NCI-H82 (cell line): ENCODE results near the gene GET3.

Source experiments
- DNase-seq: peaks from one replicate; lab custom pipeline; 2025; lab: John Stamatoyannopoulos, UW

GET3 gene

GRCh38 chr19:12752056-12752781 lies 14.9 kb downstream of the GET3 start:
- DNase-seq: no peak

DNA sequence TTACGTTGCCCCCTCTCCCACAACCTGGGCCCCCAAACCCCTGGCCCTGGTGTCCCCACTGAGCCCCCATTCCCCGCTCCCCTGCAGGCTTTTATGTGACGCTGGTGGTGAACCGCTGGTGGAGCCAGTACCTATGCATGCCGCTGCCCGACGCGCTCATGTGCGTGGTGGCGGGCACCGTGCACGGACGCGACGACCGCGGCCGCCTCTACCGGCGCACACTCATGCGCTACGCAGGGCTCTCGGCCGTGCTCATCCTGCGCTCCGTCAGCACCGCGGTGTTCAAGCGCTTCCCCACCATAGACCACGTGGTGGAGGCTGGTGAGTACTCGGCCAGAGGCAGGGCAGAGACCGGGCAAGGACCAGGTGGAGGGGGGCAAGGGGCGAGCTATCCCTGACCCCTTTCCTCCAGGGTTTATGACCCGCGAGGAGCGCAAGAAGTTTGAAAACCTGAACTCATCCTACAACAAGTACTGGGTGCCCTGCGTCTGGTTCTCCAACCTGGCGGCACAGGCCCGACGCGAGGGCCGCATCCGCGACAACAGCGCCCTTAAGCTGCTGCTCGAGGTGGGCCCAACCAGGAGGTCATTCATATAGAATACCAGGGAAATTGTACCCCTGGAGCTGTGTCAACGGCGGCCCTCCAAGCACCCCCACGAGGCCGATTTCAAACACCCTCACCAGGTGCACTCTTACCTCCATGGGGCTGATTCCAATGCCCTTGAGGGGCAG lies 17.3 kb downstream of the GET3 start:
- no peak for DNase-seq

DNA sequence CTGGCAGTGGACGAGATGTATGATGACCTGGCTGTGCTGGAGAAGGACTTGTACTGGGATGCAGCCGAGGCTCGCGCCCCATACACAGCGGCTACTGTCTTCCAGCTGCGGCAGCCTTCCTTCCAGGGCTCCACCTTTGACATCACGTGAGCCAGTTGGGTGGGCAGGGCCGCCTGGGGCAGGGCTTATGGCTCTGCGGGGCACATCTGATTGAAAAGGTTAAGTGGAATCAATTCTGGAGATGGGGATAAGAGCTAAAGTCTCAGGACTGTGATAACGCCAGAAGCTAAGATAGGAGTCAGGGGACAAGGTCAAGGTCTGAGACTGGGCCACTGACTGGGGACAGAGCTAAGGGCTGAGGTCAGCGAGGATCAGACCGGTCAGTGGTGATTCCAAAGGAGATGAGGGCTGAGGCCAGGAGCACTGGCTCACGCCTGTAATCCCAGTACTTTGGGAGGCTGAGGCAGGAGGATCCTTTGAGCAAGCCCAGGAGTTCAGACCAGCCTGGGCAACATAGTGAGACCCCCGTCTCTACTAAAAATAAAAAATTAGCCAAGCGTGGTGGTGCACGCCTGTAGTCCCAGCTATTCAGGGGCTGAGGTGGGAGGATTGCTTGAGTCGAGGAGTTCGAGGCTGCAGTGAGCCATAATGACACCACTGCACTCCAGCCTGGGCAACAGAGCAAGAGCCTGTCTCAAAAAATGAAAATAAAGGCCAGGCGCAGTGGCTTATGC lies 19.0 kb downstream of the GET3 start:
- no peak for DNase-seq

DNA sequence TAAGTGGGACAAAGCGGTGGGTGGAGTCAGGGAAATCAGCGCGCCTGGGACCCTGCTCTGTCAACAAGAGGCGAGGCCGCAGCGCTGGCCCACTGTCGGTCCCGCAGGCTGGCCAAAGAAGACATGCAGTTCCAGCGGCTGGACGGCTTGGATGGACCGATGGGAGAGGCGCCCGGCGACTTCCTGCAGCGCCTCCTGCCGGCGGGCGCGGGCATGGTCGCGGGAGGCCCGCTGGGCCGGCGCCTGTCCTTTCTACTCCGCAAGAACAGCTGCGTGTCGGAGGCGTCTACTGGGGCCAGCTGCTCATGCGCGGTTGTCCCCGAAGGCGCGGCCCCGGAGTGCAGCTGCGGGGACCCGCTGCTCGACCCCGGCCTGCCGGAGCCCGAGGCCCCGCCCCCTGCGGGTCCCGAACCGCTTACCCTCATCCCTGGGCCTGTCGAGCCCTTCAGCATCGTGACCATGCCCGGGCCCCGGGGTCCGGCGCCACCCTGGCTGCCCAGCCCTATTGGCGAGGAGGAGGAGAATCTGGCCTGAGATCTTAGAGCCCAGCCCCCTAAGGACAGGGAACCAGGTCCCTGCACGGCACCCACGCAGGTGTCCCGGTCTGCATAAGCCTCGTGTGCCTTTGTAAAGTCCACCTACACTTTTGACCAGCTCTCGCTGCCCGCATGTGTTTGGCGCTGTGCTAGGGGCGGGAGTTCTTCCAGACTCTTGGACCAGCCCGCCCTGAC lies 20.4 kb downstream of the GET3 start:
- DNase-seq: peak; percentile 95

- DNase-seq: no peak
Observed at GRCh38 chr19:12759686-12760085, 22.4 kb downstream of the GET3 start.

DNA sequence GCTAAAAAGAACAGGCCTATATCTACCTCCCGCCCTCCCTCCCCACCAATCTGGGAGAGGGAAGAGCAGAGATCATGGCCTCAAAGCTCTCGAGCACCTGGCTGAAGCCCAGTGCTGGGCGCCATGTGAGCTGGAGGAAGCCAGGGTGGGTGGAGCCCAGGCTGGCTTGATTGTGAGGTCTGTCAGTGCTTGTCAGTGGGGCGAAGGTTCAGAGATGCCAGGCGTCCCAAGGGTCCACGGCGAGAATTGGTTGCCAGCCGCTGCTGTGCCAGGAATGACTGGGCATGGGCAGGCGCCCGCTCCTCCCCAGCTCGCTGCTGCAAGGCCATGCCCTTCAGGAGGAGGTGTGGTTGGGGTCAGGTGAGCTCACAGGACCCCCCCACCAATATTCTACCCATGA lies 25.8 kb downstream of the GET3 start:
- no peak for DNase-seq

GRCh38 chr19:12764698-12765097 lies 27.4 kb downstream of the GET3 start:
- DNase-seq: no peak

DNA sequence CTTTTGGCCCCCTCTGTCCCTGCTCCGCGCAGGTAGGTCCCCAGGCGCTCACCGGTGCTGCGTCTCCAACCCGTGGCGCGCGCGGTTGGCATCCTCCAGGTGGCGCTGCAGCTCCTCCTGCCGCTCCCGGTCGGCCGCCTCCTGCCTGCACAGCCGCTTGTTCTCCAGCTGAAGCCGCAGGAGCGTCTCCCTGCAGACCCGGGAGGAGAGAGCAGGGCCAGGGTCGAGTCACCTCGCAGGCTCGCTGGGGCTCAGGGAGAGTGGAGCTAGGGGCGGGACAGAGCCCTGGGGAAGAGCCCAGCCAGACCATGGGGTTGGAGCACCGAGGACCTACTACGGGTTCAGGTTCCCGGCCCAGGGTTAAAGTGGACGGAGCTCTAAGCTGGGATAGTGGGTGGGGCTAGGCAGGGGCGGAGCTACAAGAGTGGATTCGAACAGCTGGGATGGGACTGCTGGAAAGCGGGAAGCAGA lies 28.8 kb downstream of the GET3 start:
- DNase-seq: no peak

GRCh38 chr19:12767150-12767549 lies 29.9 kb downstream of the GET3 start:
- DNase-seq: no peak

DNA sequence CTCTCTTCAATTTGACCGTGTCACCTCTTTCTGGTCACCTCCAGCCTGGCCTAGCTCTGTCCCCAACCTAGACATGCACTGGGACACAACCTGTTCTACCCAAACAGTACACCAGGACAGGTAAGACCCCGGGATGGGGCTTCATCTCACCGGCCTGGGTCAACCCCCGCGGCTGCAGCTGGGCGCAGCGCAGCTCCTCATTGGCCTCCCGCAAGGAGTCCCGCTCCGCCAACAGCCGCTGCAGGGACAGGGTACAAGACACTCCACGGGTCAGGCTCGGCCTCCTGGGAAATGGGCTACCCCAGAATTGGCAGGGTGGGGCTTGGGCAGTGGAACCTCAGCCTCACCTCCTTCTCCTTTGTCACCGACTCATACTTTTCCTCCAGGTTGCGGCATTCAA lies 30.4 kb downstream of the GET3 start:
- no peak for DNase-seq

GRCh38 chr19:12769689-12770088 lies 32.4 kb downstream of the GET3 start:
- DNase-seq: peak; percentile 98

- no peak for DNase-seq
Observed at GRCh38 chr19:12770922-12771321, 33.6 kb downstream of the GET3 start.

- no peak for DNase-seq
Observed at GRCh38 chr19:12772323-12772722, 35.0 kb downstream of the GET3 start.

GRCh38 chr19:12773571-12773970 lies 36.3 kb downstream of the GET3 start:
- peak; percentile 75 for DNase-seq

- peak; percentile 71 for DNase-seq
Observed at GRCh38 chr19:12774588-12775555, 37.6 kb downstream of the GET3 start, which contains the start of gene HOOK2. HOOK2 (minus strand) TSS chr19:12775552; CDS start chr19:12775449, 103 bp downstream.

DNA sequence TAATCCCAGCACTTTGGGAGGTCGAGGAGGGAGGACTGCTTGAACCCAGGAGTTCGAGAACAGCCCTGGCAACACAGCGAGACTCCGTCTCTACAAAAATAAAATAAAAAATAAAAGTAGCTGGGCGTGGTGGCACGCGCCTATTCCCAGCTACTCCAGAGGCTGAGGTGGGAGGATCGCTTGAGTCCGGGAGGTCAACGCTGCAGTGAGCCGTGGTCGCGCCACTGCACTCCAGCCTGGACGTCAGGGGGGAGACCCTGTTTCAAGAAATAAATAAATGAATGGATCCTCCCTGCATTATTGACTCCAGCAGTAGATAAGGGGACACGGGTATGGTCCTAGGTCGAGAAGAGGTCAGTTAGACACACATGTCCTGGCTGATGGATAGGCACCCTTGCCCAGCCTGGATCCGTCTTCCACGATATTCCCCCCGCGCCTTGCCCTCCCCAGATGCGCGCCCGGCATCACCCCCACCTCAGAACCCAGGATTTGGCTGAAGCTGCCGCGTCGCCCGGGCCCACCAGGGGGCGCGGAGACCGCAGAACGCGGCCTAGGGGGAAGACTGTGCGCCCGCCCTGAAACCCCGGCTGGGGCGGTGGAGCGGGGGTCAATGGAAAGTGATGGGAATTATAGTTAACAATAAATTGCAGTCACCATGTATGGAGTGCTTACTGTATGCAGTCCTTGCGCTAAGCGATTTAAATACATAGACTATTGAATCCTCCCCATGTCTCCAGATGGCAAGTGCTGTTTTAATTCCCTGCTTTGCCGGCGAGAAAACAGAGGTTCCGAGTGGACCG lies 40.1 kb downstream of the GET3 start:
- DNase-seq: peak; percentile 95

DNA sequence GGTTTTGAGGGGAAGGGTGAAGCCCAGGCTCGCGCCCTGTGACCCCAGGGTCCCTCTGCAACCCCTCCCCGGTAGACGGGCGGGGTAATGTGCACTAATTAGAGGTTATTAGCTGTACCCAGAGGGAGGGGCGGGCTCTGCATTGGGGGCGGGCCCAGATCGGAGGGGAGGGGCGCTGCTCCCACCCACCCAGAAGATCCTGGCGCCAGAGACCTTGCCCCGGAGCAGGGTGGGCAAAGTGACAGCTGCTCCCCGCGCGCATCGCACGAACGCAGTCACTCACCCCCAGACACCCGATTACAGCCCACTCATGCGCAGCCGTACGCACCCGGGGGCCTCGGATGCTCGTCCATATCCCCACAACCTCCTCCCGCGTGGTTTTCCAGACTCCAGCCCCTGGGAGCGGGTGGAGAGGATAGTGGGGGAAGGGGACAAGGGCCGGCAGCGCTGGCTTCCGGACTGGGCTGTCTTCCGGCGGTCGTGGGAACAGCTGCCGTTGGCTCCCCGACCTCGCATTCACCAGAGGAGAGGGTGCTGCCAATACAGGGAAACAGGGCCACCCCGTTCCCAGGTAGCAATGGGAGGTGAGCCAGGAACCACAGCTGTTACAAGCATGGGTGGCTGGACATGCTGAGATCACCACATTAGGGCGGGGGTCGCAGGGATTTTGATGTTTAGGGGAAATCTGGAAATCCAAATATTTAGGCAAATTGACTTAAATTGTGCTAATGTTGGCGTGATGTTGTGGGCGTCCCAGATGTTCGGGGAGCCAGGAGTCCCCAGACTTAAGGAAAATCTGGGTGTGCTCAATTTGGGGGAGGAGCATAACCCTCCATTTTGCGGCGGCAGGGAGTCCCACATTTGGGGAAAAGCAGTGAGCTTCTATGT lies 41.0 kb downstream of the GET3 start:
- DNase-seq: peak; percentile 97

DNA sequence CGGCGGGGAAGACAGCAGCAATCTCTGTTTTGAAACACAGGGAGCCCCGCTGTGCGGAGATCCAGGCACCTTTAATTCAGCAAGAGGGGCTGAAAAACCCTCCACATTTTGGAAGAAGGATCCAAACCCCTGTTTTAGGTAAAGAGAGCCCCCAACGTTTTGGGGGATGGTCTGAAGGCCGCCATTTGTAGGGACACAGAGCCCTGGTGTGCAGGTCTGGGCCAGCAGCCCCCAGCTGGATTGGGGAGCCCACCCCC lies 41.5 kb downstream of the GET3 start:
- DNase-seq: no peak
